Osteoblast (primary cell): ENCODE results near the gene CCR3. TPM values are rescaled to one million over a fixed set of nuclear protein-coding genes. Genes with fewer than 3 reads are reported as not detected.

Experiments
- DNase-seq: peaks from one replicate; pipeline ENCODE4 v3.0.0; 2011; ENCODE audit warnings: low spot score, mixed read lengths; ENCODE audit not compliant: insufficient read length; ENCODE audit errors: missing footprints
- H2AFZ ChIP-seq: 2 replicates; pipeline ENCODE4 v1.6.0; 2011; ENCODE audit warnings: mild to moderate bottlenecking, low read length
- H3K27ac ChIP-seq: 2 replicates; pipeline ENCODE4 v1.5.1; 2011; ENCODE audit warnings: mild to moderate bottlenecking, low read depth, low read length, moderate library complexity
- H3K27me3 ChIP-seq: 2 replicates; pipeline ENCODE4 v1.6.0; 2012; ENCODE audit warnings: mild to moderate bottlenecking, control low read depth, inconsistent platforms, low read length, moderate library complexity; ENCODE audit not compliant: insufficient read depth
- H3K36me3 ChIP-seq: 2 replicates; pipeline ENCODE4 v1.5.1; 2011; ENCODE audit warnings: mild to moderate bottlenecking, low read length, control low read depth, moderate library complexity; ENCODE audit not compliant: insufficient read depth
- H3K4me1 ChIP-seq: 2 replicates; pipeline ENCODE4 v1.5.1; 2011; ENCODE audit warnings: mild to moderate bottlenecking, low read length, control low read depth, moderate library complexity; ENCODE audit not compliant: insufficient read depth
- H3K4me2 ChIP-seq: 2 replicates; pipeline ENCODE4 v1.6.0; 2011; ENCODE audit warnings: mild to moderate bottlenecking, low read length; ENCODE audit not compliant: insufficient read depth
- H3K4me3 ChIP-seq: fragments of 200-600 bp; sonication (generic); 3 replicates; pipeline ENCODE4 v1.5.1; 2012; ENCODE audit warnings: mild to moderate bottlenecking, low read length, inconsistent platforms; ENCODE audit not compliant: insufficient read depth
- H3K79me2 ChIP-seq: 2 replicates; pipeline ENCODE4 v1.6.0; 2012; ENCODE audit warnings: mild to moderate bottlenecking, low read length, control low read depth, inconsistent platforms; ENCODE audit not compliant: insufficient read depth
- H3K9me3 ChIP-seq: 2 replicates; pipeline ENCODE4 v1.5.1; 2011; ENCODE audit warnings: low read depth, low read length, control low read depth
- H4K20me1 ChIP-seq: 2 replicates; pipeline ENCODE4 v1.6.0; 2012; ENCODE audit warnings: mild to moderate bottlenecking, low read length, control low read depth; ENCODE audit not compliant: insufficient read depth
- CTCF ChIP-seq: IDR thresholded peaks from 2 replicates; pipeline ENCODE4 v1.5.1; 2011; ENCODE audit warnings: mild to moderate bottlenecking, low read depth, low read length, moderate library complexity; ENCODE audit errors: extremely low read depth
- total RNA-seq: library from RNA; depleted of rRNA; stranded (reverse); fragments of >200 nt; gene quantifications from 2 replicates; pipeline ENCODE4 v1.2.3, GENCODE V29; 2012

Gene CCR3
- not detected in 2 replicates for total RNA-seq

DNA sequence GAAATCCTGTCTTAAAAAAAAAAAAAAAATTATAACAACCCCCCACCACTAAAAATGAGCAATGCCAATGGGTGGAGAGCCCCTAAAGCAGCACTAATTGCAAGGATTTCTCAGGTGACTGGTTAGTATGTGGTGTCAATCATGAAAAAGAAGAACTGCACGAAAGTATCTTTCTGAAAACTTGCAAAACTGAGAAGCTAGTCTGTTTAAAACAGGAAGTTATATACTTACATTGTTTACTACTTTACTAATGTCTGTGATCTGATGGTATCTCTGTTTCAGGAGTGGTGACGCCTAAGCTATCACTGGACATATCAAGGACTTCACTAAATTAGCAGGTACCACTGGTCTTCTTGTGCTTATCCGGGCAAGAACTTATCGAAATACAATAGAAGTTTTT lies at the start of gene CCR3:
Gene CCR3 (plus strand): TSS at position 341 of the 400 bp plus-strand sequence. CDS start 22,699 bp downstream, outside the sequence.
- Histone ChIP-seq H3K79me2 (no peaks in the 10 kb centered on the region), H3K9me3 (no peaks in the 10 kb centered on the region), H3K4me1 (no peaks in the 10 kb centered on the region), H3K27me3 (peaks cover 16% of the 10 kb centered on the region), H2AFZ (no peak within 1 kb of the TSS), H3K27ac (no peak within 1 kb of the TSS), H3K4me2 (no peak within 1 kb of the TSS), H3K36me3 (no peaks in the 10 kb centered on the region), H3K4me3 (no peak within 1 kb of the TSS), H4K20me1 (no peaks in the 10 kb centered on the region)
- no peak for TF ChIP-seq CTCF
- DNase-seq: no peak

DNA sequence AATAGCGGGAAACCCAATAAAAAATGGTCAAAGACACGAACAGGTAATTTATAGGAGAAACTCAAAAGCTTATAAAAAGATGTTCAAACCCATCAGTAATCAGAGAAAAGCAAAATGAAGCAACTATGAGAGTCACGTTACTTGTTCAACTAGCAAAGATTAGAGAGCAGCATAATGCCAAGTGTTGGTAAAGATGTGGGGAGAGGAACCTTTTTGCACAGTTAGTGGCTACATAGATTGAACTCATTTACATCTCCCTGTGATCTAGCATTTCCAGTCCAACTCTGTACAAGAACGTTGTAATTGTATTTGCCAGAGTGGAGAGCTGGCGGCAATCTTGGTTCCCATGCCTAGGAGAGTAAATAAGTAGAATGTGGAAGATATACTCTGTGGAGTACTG lies 49.3 kb upstream of the CCR3 start:
- H3K9me3 ChIP-seq: no peaks in the 10 kb centered on the region
- peaks cover 2% of the 10 kb centered on the region for H3K4me1 ChIP-seq
- no peak for TF ChIP-seq CTCF
- no peak overlapping the region for H3K4me3 ChIP-seq
- peaks cover 11% of the 10 kb centered on the region for H3K27me3 ChIP-seq
- no peak for DNase-seq
- no peak overlapping the region for H3K4me2 ChIP-seq
- H3K27ac ChIP-seq: no peak overlapping the region
- no peaks in the 10 kb centered on the region for H4K20me1 ChIP-seq
- H3K79me2 ChIP-seq: no peaks in the 10 kb centered on the region
- H2AFZ ChIP-seq: no peak overlapping the region
- no peaks in the 10 kb centered on the region for H3K36me3 ChIP-seq

- Histone ChIP-seq H3K79me2 (no peaks in the 10 kb centered on the region), H3K9me3 (no peaks in the 10 kb centered on the region), H4K20me1 (no peaks in the 10 kb centered on the region), H3K36me3 (no peaks in the 10 kb centered on the region), H3K4me2 (no peak overlapping the region), H3K27me3 (peaks cover 11% of the 10 kb centered on the region), H3K4me1 (no peaks in the 10 kb centered on the region), H2AFZ (no peak overlapping the region), H3K27ac (no peak overlapping the region), H3K4me3 (no peak overlapping the region)
- TF ChIP-seq CTCF: no peak
- no peak for DNase-seq
Measured at GRCh38 chr3:46193436-46193835, 48.8 kb upstream of the CCR3 start.

GRCh38 chr3:46194868-46195553 lies 47.2 kb upstream of the CCR3 start:
- no peak overlapping the region for H3K4me3 ChIP-seq
- H2AFZ ChIP-seq: no peak overlapping the region
- H3K36me3 ChIP-seq: no peaks in the 10 kb centered on the region
- no peak for DNase-seq
- TF ChIP-seq CTCF: no peak
- H3K4me2 ChIP-seq: no peak overlapping the region
- no peaks in the 10 kb centered on the region for H3K9me3 ChIP-seq
- no peaks in the 10 kb centered on the region for H4K20me1 ChIP-seq
- H3K27ac ChIP-seq: no peak overlapping the region
- H3K79me2 ChIP-seq: no peaks in the 10 kb centered on the region
- peaks cover 22% of the 10 kb centered on the region for H3K27me3 ChIP-seq
- H3K4me1 ChIP-seq: no peaks in the 10 kb centered on the region
